ENCODE results near the gene SYT2.

SYT2 gene

GRCh38 chr1:202662081-202662480 is 48.2 kb downstream of the SYT2 start:
- TF ChIP-seq CTCF (IDR thresholded peaks at IDR 0.05; ENCODE audit: borderline replicate concordance, insufficient read depth, low read depth, low read length), result no peak
- no peak overlapping the region for H3K4me3 ChIP-seq (ENCODE audit: low read depth, low read length)

GRCh38 chr1:202661136-202661845 is 49.0 kb downstream of the SYT2 start:
- H3K4me3 ChIP-seq (ENCODE audit: low read depth, low read length), result no peak overlapping the region
- TF ChIP-seq CTCF (IDR thresholded peaks at IDR 0.05; ENCODE audit: borderline replicate concordance, insufficient read depth, low read depth, low read length), result peak; percentile 41

GRCh38 chr1:202659974-202660373 is 50.3 kb downstream of the SYT2 start:
- no peak overlapping the region for H3K4me3 ChIP-seq (ENCODE audit: low read depth, low read length)
- TF ChIP-seq CTCF (IDR thresholded peaks at IDR 0.05; ENCODE audit: borderline replicate concordance, insufficient read depth, low read depth, low read length), result no peak

- H3K4me3 ChIP-seq (ENCODE audit: low read depth, low read length), result no peak overlapping the region
- no peak for TF ChIP-seq CTCF (IDR thresholded peaks at IDR 0.05; ENCODE audit: borderline replicate concordance, insufficient read depth, low read depth, low read length)
Observed at GRCh38 chr1:202659541-202659940, 50.7 kb downstream of the SYT2 start.

- TF ChIP-seq CTCF (IDR thresholded peaks at IDR 0.05; ENCODE audit: borderline replicate concordance, insufficient read depth, low read depth, low read length), result no peak
- H3K4me3 ChIP-seq (ENCODE audit: low read depth, low read length), result no peak overlapping the region
Observed at GRCh38 chr1:202658769-202659168, 51.5 kb downstream of the SYT2 start.

- TF ChIP-seq CTCF (IDR thresholded peaks at IDR 0.05; ENCODE audit: borderline replicate concordance, insufficient read depth, low read depth, low read length), result no peak
- H3K4me3 ChIP-seq (ENCODE audit: low read depth, low read length), result no peak overlapping the region
Observed at GRCh38 chr1:202658251-202658759, 51.9 kb downstream of the SYT2 start.

- H3K4me3 ChIP-seq (ENCODE audit: low read depth, low read length), result no peak overlapping the region
- no peak for TF ChIP-seq CTCF (IDR thresholded peaks at IDR 0.05; ENCODE audit: borderline replicate concordance, insufficient read depth, low read depth, low read length)
Observed at GRCh38 chr1:202656951-202657646, 53.2 kb downstream of the SYT2 start.

Measured in GM12875 (cell line).